Head of caudate nucleus (tissue), 42 donors: Measurements from ENCODE around the gene ZNF587.
A peak's percentile ranks its signal among the peaks of the same experiment; 100 is the strongest.
"Not testable (repeated sequence)": the region's sequence is repeated elsewhere in the genome, so short reads cannot be mapped to it uniquely, and the experiment has no call there.

Experiments
- DNase-seq, 42 donors: peaks; one replicate each; pipeline versions ENCODE4 v3.0.0 to v3.0.0-alpha.2; 2020 to 2021; ENCODE audit warnings: mixed read lengths in 7 of 42
- intact Hi-C: fragments of 100-400 bp; cut with DNase I; formaldehyde crosslinking; loops from one replicate; pipeline ENCODE4 v1.15.0; 2022

ZNF587 gene

GRCh38 chr19:57849666-57850473, at the start of gene ZNF587:
Gene ZNF587, plus strand, starts transcription at chr19:57849859. Its CDS starts 180 bp downstream, at chr19:57850039.
- peak; percentile 58 to 90 (median 82) for DNase-seq
- intact Hi-C loops, result not testable (repeated sequence)

- intact Hi-C loops, result no loop called here
Observed at GRCh38 chr19:57800696-57801095, 49.0 kb upstream of the ZNF587 start.

GRCh38 chr19:57802269-57802668, 47.4 kb upstream of the ZNF587 start:
- intact Hi-C loops, result no loop called here

More at GRCh38 chr19:57800696-57801095, 49.0 kb upstream of the ZNF587 start:
- no peak for DNase-seq

GRCh38 chr19:57803265-57803593, 46.4 kb upstream of the ZNF587 start:
- intact Hi-C loops, result no loop called here
- DNase-seq, result no peak

More at GRCh38 chr19:57802269-57802668, 47.4 kb upstream of the ZNF587 start:
- no peak for DNase-seq

- intact Hi-C loops, result no loop called here
- DNase-seq, result peak in 4 of 42 donors; percentile 17 to 44 (median 32)
Observed at GRCh38 chr19:57803594-57804325, 45.9 kb upstream of the ZNF587 start.

- DNase-seq, result no peak
- intact Hi-C loops, result no loop called here
Observed at GRCh38 chr19:57807541-57807940, 42.1 kb upstream of the ZNF587 start.

- DNase-seq, intact Hi-C loops: not testable (repeated sequence)
Observed at GRCh38 chr19:57810410-57811295, 39.0 kb upstream of the ZNF587 start.

- DNase-seq, result no peak
- intact Hi-C loops, result no loop called here
Observed at GRCh38 chr19:57812226-57812625, 37.4 kb upstream of the ZNF587 start.

- DNase-seq, intact Hi-C loops: not testable (repeated sequence)
Observed at GRCh38 chr19:57812975-57813820, 36.5 kb upstream of the ZNF587 start.

GRCh38 chr19:57813919-57814504, 35.6 kb upstream of the ZNF587 start:
- intact Hi-C loops, result no loop called here
- DNase-seq, result no peak

GRCh38 chr19:57814505-57815246, 35.0 kb upstream of the ZNF587 start, which contains the start of gene ZNF552:
Gene ZNF552, minus strand, starts transcription at chr19:57814913. Its CDS starts 170 bp downstream, at chr19:57814743.
- intact Hi-C loops, result no loop called here

GRCh38 chr19:57815247-57816075, 34.2 kb upstream of the ZNF587 start:
- DNase-seq, result no peak
- intact Hi-C loops, result no loop called here

More at GRCh38 chr19:57814505-57815246, 35.0 kb upstream of the ZNF587 start, which contains the start of gene ZNF552:
- DNase-seq, result peak; percentile 76 to 95 (median 89)

- DNase-seq, result no peak
- intact Hi-C loops, result no loop called here
Observed at GRCh38 chr19:57816652-57817051, 33.0 kb upstream of the ZNF587 start.

GRCh38 chr19:57817976-57818375, 31.7 kb upstream of the ZNF587 start:
- DNase-seq, result no peak
- intact Hi-C loops, result no loop called here

GRCh38 chr19:57818378-57818777, 31.3 kb upstream of the ZNF587 start:
- intact Hi-C loops, result no loop called here
- no peak for DNase-seq

GRCh38 chr19:57819475-57820148, 30.0 kb upstream of the ZNF587 start:
- peak; percentile 73 to 95 (median 86) for DNase-seq
- intact Hi-C loops, result no loop called here
